ENCODE measurements around the gene TRIP4. TPM values are rescaled to one million over a fixed set of nuclear protein-coding genes. Genes with fewer than 3 reads are reported as not detected.
A peak's percentile ranks its signal among the peaks of the same experiment; 100 is the strongest.

The TRIP4 gene
- total RNA-seq, 1 donor: 11.8 TPM

GRCh38 chr15:64456634-64457108 is 69.0 kb downstream of the TRIP4 start:
- TF ChIP-seq CTCF (IDR thresholded peaks at IDR 0.05; ENCODE audit: insufficient read depth, low read length): no peak

GRCh38 chr15:64459066-64459781 is 71.6 kb downstream of the TRIP4 start:
- H3K4me3 ChIP-seq (ENCODE audit: low read depth, low read length): no peak overlapping the region
- no peak for DNase-seq (ENCODE audit: low read depth)
- no peak for TF ChIP-seq CTCF (IDR thresholded peaks at IDR 0.05; ENCODE audit: insufficient read depth, low read length)

More at GRCh38 chr15:64456634-64457108, 69.0 kb downstream of the TRIP4 start:
- peak; percentile 31 for DNase-seq (ENCODE audit: low read depth)
- no peak overlapping the region for H3K4me3 ChIP-seq (ENCODE audit: low read depth, low read length)

GRCh38 chr15:64460206-64460723 is 72.6 kb downstream of the TRIP4 start, which contains the start of gene ZNF609:
Gene ZNF609, plus strand, starts transcription at chr15:64460578. Its CDS starts 38,842 bp downstream, at chr15:64499420.
- H3K4me3 ChIP-seq (ENCODE audit: low read depth, low read length): peak within 1 kb of the TSS; percentile 79
- no peak for TF ChIP-seq CTCF (IDR thresholded peaks at IDR 0.05; ENCODE audit: insufficient read depth, low read length)
- DNase-seq (ENCODE audit: low read depth): peak; percentile 95

- H3K4me3 ChIP-seq (ENCODE audit: low read depth, low read length): peak overlapping the region; percentile 79
- peak; percentile 79 for DNase-seq (ENCODE audit: low read depth)
- peak; percentile 22 for TF ChIP-seq CTCF (IDR thresholded peaks at IDR 0.05; ENCODE audit: insufficient read depth, low read length)
Observed at GRCh38 chr15:64460724-64461720, 73.4 kb downstream of the TRIP4 start.

GRCh38 chr15:64461721-64462162 is 74.1 kb downstream of the TRIP4 start:
- TF ChIP-seq CTCF (IDR thresholded peaks at IDR 0.05; ENCODE audit: insufficient read depth, low read length): no peak
- DNase-seq (ENCODE audit: low read depth): peak; percentile 31
- H3K4me3 ChIP-seq (ENCODE audit: low read depth, low read length): peak overlapping the region; percentile 79

- H3K4me3 ChIP-seq (ENCODE audit: low read depth, low read length): peak overlapping the region; percentile 79
- TF ChIP-seq CTCF (IDR thresholded peaks at IDR 0.05; ENCODE audit: insufficient read depth, low read length): no peak
- no peak for DNase-seq (ENCODE audit: low read depth)
Observed at GRCh38 chr15:64462492-64462891, 74.9 kb downstream of the TRIP4 start.
